ENCODE results near the gene RHOH. TPM values are rescaled to one million over a fixed set of nuclear protein-coding genes. Genes with fewer than 3 reads are reported as not detected.

The RHOH gene
- total RNA-seq, 1 experiment from 2014 or later, result not detected

- no peak for DNase-seq (ENCODE audit: unreplicated experiment)
- Mint-ChIP-seq H3K36me3 (ENCODE audit: insufficient read depth, unreplicated experiment) (no peaks in the 10 kb centered on the region), H3K4me3 (ENCODE audit: unreplicated experiment) (no peak overlapping the region), H3K9me3 (ENCODE audit: unreplicated experiment) (no peaks in the 10 kb centered on the region), H3K4me1 (ENCODE audit: insufficient read depth, unreplicated experiment) (no peaks in the 10 kb centered on the region), H3K27ac (ENCODE audit: low read depth, unreplicated experiment) (no peak overlapping the region), H3K27me3 (ENCODE audit: insufficient read depth, unreplicated experiment) (no peaks in the 10 kb centered on the region)
- ChIA-PET POLR2A (interaction anchor here (1.9 kb wide), 1 partner anchor 19 kb away, joined by 8 read pairs; no protein-coding TSS in a partner anchor), CTCF (interaction anchor here (0.5 to 1.8 kb wide), 2 partner anchors 9 to 403 kb away, joined by 3 to 6 read pairs; no protein-coding TSS in a partner anchor)
- intact Hi-C loops (cut with micrococcal nuclease), result no loop called here
- no TSS peak for BruUV-seq (replicated peaks)
- TF ChIP-seq CTCF (IDR thresholded peaks at IDR 0.05; ENCODE audit: unreplicated experiment), result no peak
Measured at GRCh38 chr4:40275065-40275730, 78.4 kb downstream of the RHOH start.

- Mint-ChIP-seq H3K36me3 (ENCODE audit: insufficient read depth, unreplicated experiment) (no peaks in the 10 kb centered on the region), H3K27ac (ENCODE audit: low read depth, unreplicated experiment) (no peak overlapping the region), H3K4me1 (ENCODE audit: insufficient read depth, unreplicated experiment) (no peaks in the 10 kb centered on the region), H3K27me3 (ENCODE audit: insufficient read depth, unreplicated experiment) (no peaks in the 10 kb centered on the region), H3K4me3 (ENCODE audit: unreplicated experiment) (no peak overlapping the region), H3K9me3 (ENCODE audit: unreplicated experiment) (no peaks in the 10 kb centered on the region)
- DNase-seq (ENCODE audit: unreplicated experiment), result no peak
- intact Hi-C loops (cut with micrococcal nuclease), result no loop called here
- POLR2A ChIA-PET, result no interaction called here
- CTCF ChIA-PET, result no interaction called here
- no TSS peak for BruUV-seq (replicated peaks)
- TF ChIP-seq CTCF (IDR thresholded peaks at IDR 0.05; ENCODE audit: unreplicated experiment), result no peak
Measured at GRCh38 chr4:40276546-40276945, 79.7 kb downstream of the RHOH start.

- intact Hi-C loops (cut with micrococcal nuclease), result no loop called here
- Mint-ChIP-seq H3K4me3 (ENCODE audit: unreplicated experiment) (no peak overlapping the region), H3K27me3 (ENCODE audit: insufficient read depth, unreplicated experiment) (no peaks in the 10 kb centered on the region), H3K27ac (ENCODE audit: low read depth, unreplicated experiment) (no peak overlapping the region), H3K36me3 (ENCODE audit: insufficient read depth, unreplicated experiment) (no peaks in the 10 kb centered on the region), H3K9me3 (ENCODE audit: unreplicated experiment) (no peaks in the 10 kb centered on the region), H3K4me1 (ENCODE audit: insufficient read depth, unreplicated experiment) (no peaks in the 10 kb centered on the region)
- no peak for DNase-seq (ENCODE audit: unreplicated experiment)
- TF ChIP-seq CTCF (IDR thresholded peaks at IDR 0.05; ENCODE audit: unreplicated experiment), result no peak
- POLR2A ChIA-PET, result no interaction called here
- BruUV-seq (replicated peaks), result no TSS peak
- CTCF ChIA-PET, result no interaction called here
Measured at GRCh38 chr4:40280586-40280985, 83.8 kb downstream of the RHOH start.

- no peak for TF ChIP-seq CTCF (IDR thresholded peaks at IDR 0.05; ENCODE audit: unreplicated experiment)
- H3K36me3 Mint-ChIP-seq (ENCODE audit: insufficient read depth, unreplicated experiment), result no peaks in the 10 kb centered on the region
- no peak overlapping the region for H3K4me3 Mint-ChIP-seq (ENCODE audit: unreplicated experiment)
- H3K4me1 Mint-ChIP-seq (ENCODE audit: insufficient read depth, unreplicated experiment), result no peaks in the 10 kb centered on the region
- no peaks in the 10 kb centered on the region for H3K9me3 Mint-ChIP-seq (ENCODE audit: unreplicated experiment)
- intact Hi-C loops (cut with micrococcal nuclease), result no loop called here
- no peak overlapping the region for H3K27ac Mint-ChIP-seq (ENCODE audit: low read depth, unreplicated experiment)
- BruUV-seq (replicated peaks), result no TSS peak
- ChIA-PET POLR2A (no interaction called here), CTCF (interaction anchor here (0.6 kb wide), 1 partner anchor 273 kb away, joined by 3 read pairs; no protein-coding TSS in a partner anchor)
- H3K27me3 Mint-ChIP-seq (ENCODE audit: insufficient read depth, unreplicated experiment), result no peaks in the 10 kb centered on the region
- DNase-seq (ENCODE audit: unreplicated experiment), result no peak
Measured at GRCh38 chr4:40281099-40281498, 84.3 kb downstream of the RHOH start.

Data from MCF 10A (cell line).